Sigmoid colon (tissue), 4 donors: ENCODE results near the gene ERG28.

Experiments used
- POLR2A ChIP-seq, 2 donors: fragments of 450-650 bp; IDR thresholded peaks; one replicate each; pipeline ENCODE4 v1.6.1; 2016; ENCODE audit warnings: antibody characterized with exemption in 2 of 2, mild to moderate bottlenecking in 2 of 2, moderate library complexity in 2 of 2
- POLR2AphosphoS5 ChIP-seq, 4 donors: sonication (generic); formaldehyde crosslinking; IDR thresholded peaks; one replicate each; pipeline ENCODE4 v1.6.1; 2017; ENCODE audit warnings: antibody characterized with exemption in 4 of 4
- TF ChIP-seq, protein P1 (sequence below), 4 experiments: fragments of 450-650 bp in 3 of 4; fragments of 200-600 bp in 1 of 4; IDR thresholded peaks; one replicate each; pipeline ENCODE4 v1.5.1; 2016 to 2019; ENCODE audit warnings: antibody characterized with exemption in 4 of 4, mild to moderate bottlenecking in 3 of 4, moderate library complexity in 2 of 4

DNA sequence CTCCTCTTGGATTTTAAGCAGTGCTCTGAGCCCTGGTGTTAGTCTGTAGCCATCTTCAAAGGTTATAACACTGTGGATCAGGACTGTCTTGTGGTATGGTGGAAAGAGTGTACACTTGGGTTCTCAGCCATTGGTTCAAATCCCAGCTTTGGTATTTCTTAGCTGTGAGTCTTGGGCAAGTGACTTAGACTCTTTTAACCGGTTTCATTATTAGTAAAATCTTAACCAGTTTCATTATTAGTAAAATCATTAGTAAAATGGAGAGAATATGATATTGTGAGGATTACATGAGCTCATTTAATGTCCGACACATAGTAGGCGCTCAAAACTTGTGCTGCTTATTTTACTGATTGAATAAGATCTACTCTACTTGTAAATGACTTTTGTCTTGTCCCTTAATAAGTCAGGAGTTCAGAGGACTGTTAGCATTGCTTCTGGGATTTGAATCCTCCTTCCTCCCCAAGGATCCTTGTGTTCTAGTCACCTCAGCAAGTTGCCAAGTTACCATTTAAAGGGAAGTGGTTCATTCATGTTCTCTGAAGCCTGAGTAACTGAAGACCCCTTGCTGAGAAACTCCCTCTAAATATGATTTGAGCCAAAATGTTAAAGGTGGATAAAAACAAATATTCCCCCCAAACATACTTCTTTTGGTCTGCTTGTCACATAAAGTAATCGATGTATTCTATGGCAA lies 12.8 kb upstream of the ERG28 start:
- TF ChIP-seq, protein P1, sequence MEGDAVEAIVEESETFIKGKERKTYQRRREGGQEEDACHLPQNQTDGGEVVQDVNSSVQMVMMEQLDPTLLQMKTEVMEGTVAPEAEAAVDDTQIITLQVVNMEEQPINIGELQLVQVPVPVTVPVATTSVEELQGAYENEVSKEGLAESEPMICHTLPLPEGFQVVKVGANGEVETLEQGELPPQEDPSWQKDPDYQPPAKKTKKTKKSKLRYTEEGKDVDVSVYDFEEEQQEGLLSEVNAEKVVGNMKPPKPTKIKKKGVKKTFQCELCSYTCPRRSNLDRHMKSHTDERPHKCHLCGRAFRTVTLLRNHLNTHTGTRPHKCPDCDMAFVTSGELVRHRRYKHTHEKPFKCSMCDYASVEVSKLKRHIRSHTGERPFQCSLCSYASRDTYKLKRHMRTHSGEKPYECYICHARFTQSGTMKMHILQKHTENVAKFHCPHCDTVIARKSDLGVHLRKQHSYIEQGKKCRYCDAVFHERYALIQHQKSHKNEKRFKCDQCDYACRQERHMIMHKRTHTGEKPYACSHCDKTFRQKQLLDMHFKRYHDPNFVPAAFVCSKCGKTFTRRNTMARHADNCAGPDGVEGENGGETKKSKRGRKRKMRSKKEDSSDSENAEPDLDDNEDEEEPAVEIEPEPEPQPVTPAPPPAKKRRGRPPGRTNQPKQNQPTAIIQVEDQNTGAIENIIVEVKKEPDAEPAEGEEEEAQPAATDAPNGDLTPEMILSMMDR (IDR thresholded peaks at IDR 0.05), result no peak
- TF ChIP-seq POLR2AphosphoS5 (IDR thresholded peaks at IDR 0.05), result no peak
- no peak for TF ChIP-seq POLR2A (IDR thresholded peaks at IDR 0.05)
